ENCODE measurements around the gene EFNB3.

The EFNB3 gene

DNA sequence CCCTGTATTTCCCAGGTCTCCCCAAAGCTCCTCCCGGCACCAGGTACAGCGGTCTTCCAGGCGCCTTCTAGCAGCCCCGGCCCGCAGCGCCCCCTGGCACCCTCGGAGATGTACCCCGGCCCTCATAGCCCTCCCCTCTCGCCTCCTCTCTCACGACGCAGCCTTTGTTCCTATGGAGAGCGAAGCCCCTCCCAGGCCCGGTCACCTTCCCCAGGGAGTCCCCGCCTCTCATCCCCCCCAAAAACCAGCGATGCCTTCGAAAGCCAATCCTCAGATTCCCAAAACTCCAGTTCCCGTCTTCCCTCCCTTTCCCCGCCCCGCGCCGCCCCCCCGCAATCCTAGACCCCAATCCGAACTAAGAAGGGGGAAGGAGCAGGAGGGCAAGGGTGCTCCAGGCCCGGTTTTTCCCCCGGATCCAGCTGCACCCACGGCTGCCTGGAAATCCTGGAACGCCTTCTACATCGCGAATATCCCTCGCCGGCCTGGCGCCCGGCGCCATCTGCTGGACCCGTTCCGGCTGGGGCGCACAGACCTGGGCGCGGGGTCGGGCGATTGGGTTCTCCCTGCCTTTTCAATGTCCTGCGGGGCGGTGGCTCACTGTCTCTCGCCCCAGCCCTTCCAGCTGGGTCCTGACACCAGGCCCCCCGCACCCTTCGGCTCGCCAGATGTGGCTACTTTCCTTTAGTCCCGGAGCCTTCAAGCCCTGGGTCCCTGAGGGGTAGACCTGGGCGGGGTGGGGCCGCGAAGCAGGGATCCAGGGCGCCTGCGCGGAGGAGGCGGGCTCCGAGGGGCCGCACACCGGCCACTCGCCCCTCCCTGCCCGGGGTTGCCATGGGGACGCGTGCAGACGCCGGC lies 12.1 kb downstream of the EFNB3 start, which contains the start of gene DNAH2:
DNAH2 (plus strand) TSS at position 844 of the 855 bp plus-strand sequence. CDS start 1,991 bp downstream, outside the sequence.
- no peak for DNase-seq (ENCODE audit: low read depth in 2 of 2)

DNA sequence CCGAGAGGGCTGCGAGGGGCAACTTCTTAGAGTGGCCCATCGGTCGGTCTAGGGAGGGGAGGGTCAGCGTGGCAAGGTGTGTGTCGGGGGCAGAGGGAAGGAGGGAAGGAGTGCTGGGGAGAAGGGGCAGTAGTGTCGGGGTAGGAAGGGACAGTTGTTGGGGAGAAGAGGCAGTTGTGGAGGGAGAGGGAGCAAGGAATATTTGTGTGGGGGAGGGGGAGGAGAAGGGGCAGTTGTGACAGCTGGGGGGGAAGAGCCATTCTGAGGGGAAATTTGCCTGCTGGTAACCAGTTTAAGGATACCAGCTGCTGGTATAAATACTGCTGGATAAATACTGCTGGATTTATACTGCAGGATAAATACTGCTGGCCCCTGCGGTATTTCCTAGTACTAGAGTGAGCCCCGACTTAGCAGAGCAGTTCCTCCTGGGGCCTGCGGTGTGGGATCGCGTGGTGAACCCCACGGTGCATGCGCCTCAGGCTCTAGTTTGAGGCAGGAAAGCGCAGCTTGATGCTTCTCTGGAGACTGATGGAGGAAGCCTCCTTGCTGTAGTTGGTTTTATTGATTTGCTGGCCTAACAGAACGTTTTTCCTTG lies 12.9 kb downstream of the EFNB3 start:
- no peak for DNase-seq (ENCODE audit: low read depth in 2 of 2)

DNA sequence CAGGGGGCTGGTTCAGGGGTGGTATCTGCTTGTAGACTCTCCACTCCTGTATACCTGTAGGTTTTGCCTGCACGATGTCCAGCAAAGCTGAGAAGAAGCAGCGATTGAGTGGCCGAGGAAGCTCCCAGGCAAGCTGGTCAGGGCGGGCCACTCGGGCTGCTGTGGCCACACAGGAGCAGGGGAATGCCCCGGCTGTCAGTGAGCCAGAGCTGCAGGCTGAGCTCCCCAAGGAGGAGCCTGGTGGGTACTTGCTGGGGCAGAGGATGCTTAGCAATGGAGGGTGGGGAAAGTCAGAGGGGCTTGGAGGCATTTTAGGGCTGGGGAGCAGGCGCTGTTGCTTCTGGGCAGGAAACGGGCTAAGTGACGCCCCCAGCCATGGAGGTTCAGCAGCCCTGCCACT lies 14.7 kb downstream of the EFNB3 start:
- no peak for DNase-seq (ENCODE audit: low read depth in 2 of 2)

- DNase-seq (ENCODE audit: low read depth in 2 of 2), result no peak
These were observed 15.1 kb downstream of the EFNB3 start for GRCh38 chr17:7720125-7720524.

DNA sequence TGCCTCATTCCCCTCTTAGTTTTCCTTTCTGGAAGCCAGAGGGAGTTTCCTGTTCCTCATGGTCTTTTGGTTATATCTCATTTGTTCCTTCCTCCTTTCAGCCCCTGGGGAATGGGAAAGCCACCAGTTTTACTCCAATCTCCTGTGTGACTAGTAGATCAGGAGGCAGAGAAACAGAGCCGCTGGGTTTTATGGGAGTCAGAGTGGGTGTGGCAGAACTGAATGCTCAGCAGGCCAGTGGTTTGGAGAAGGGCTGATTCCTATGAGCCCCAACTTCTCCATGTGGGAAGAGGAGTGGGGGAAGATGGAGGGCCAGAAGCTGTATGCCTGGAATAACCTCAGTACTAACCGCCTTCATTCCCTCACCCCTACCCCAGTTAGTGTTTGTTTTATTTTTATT lies 16.6 kb downstream of the EFNB3 start:
- no peak for DNase-seq (ENCODE audit: low read depth in 2 of 2)

DNA sequence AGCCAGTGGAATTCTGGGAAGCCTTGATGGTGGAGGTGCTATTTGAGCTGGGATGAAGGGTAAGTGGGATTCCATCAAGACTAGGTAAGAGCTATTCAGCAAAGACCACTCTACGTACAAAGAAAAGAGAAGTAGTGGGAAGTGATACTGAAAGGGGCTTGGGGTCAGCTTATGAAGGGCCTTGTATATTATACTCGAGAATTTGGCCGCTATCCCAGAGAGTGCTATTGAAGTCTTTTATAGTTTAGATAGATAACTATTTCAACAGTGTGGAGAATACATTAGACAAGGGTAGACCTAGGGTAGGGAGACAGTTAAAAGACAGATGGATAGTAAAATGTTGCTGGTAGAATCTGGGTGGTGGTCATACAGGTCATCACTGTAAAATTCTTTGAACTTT lies 22.9 kb downstream of the EFNB3 start:
- DNase-seq (ENCODE audit: low read depth in 2 of 2), result no peak

GRCh38 chr17:7729816-7730215 lies 24.8 kb downstream of the EFNB3 start:
- DNase-seq (ENCODE audit: low read depth in 2 of 2), result no peak

GRCh38 chr17:7732981-7733539 lies 28.1 kb downstream of the EFNB3 start:
- DNase-seq (ENCODE audit: low read depth in 2 of 2), result no peak

DNA sequence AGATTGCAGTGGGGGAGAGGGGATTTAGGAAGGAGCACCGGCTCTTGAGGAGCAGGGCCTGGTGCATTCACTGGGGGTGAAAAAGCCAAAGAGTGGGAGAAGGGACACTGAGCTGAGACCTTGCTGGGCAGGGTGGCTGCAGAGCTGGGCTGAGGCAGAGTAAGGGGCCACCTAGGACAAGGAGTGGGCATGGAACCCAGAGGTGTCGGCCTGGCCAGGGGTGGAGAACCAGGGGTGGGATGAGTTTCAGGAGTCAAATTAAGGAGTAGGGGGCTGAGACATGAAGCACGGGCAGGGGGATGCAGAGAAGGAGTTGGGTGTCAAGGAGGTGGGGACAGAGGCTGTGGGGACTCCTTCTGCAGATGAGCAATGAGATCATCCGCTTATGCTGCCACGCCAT lies 32.6 kb downstream of the EFNB3 start:
- DNase-seq (ENCODE audit: low read depth in 2 of 2), result no peak

DNA sequence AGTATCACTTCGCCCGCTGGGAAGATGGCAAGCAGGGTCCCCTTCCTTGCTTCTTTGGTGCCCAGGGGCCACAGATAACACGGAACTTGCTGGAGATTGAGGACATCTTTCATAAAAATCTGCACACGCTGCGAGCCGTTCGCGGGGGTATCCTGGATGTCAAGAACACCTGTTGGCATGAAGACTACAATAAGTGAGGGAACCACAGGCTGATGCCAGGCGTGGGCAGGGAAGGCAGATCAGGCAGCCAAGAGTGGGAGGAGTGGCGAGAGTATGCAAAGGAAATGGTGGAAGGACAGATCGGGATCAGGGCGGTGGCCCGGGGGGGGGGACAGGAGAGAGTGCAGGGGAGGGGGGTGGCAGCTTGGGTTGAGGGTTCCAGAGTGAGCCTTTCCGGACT lies 34.7 kb downstream of the EFNB3 start:
- no peak for DNase-seq (ENCODE audit: low read depth in 2 of 2)

GRCh38 chr17:7740481-7741001 lies 35.5 kb downstream of the EFNB3 start:
- no peak for DNase-seq (ENCODE audit: low read depth in 2 of 2)

GRCh38 chr17:7742729-7743128 lies 37.7 kb downstream of the EFNB3 start:
- DNase-seq (ENCODE audit: low read depth in 2 of 2), result no peak

GRCh38 chr17:7744416-7744815 lies 39.4 kb downstream of the EFNB3 start:
- no peak for DNase-seq (ENCODE audit: low read depth in 2 of 2)

GRCh38 chr17:7745748-7746470 lies 40.9 kb downstream of the EFNB3 start:
- DNase-seq (ENCODE audit: low read depth in 2 of 2), result no peak

DNA sequence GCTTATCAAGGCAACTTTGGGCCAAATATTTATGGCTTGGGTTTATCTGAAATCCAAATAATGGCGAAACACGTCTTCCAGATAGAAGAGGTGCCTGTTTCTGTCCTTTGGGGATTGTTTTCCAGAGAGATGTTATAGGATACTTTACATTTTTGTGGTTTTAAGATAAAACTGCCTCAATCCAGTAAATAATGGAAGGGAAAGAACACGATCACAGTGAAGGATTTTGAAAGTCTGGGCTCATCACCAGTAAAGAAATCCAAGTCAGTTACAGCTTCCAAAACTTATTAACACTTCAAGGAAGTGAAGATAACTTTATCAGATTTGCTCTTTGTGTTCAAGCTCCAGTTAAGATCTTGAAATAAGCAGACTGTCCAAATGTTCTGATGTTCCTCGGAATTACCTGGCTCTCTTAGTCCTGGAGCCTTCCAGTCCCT lies 42.7 kb downstream of the EFNB3 start:
- no peak for DNase-seq (ENCODE audit: low read depth in 2 of 2)

DNA sequence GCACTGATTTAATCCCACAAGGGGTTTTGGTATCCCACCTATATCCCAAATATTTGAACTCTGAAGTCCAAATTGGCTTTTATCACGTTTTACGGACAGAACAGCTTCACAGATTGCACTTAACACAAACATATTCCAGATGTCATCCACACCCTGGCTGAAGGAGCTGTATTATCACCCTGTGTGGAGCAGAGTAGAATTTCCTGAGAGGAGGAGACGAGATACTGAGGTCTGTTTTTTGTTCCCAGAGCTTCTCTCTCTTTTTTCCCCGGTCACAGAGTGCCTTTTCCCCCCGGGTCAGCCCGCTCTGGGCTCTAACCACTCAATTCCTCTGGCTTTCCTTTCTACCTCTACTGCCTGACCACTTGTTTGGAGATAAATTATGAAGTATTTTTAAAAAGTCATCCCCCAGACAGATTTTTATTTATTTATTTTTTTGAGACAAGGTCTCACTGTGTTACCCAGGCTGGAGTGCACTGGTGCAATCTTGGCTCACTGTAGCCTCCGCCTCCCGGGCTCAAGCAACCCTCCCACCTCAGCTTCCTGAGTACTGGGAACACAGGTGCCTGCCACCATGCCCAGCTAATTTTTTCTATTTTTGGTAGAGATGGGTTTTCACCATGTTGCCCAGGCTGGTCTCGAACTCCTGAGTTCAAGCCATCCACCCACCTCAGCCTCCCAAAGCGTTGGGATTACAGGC lies 43.2 kb downstream of the EFNB3 start:
- DNase-seq (ENCODE audit: low read depth in 2 of 2), result no peak

GRCh38 chr17:7750321-7750821 lies 45.4 kb downstream of the EFNB3 start:
- no peak for DNase-seq (ENCODE audit: low read depth in 2 of 2)

- DNase-seq (ENCODE audit: low read depth in 2 of 2), result no peak
These were observed 49.7 kb downstream of the EFNB3 start for GRCh38 chr17:7754656-7755055.

GRCh38 chr17:7755095-7755890 lies 50.3 kb downstream of the EFNB3 start:
- DNase-seq (ENCODE audit: low read depth in 2 of 2), result no peak

- no peak for DNase-seq (ENCODE audit: low read depth in 2 of 2)
These were observed 52.0 kb downstream of the EFNB3 start for GRCh38 chr17:7756968-7757367.
